HTR-8/SVneo (cell line): ENCODE measurements around the gene TFB1M.

ENCODE experiments used
- DNase-seq: peaks from one replicate; pipeline ENCODE4 v3.0.0; 2011; ENCODE audit warnings: low spot score, mixed read lengths; ENCODE audit not compliant: insufficient read length
- FAIRE-seq: peaks from 2 replicates; lab custom pipeline; 2011; peaks lifted over from hg19 to GRCh38; lab: Jason Lieb, UNC

The TFB1M gene

DNA sequence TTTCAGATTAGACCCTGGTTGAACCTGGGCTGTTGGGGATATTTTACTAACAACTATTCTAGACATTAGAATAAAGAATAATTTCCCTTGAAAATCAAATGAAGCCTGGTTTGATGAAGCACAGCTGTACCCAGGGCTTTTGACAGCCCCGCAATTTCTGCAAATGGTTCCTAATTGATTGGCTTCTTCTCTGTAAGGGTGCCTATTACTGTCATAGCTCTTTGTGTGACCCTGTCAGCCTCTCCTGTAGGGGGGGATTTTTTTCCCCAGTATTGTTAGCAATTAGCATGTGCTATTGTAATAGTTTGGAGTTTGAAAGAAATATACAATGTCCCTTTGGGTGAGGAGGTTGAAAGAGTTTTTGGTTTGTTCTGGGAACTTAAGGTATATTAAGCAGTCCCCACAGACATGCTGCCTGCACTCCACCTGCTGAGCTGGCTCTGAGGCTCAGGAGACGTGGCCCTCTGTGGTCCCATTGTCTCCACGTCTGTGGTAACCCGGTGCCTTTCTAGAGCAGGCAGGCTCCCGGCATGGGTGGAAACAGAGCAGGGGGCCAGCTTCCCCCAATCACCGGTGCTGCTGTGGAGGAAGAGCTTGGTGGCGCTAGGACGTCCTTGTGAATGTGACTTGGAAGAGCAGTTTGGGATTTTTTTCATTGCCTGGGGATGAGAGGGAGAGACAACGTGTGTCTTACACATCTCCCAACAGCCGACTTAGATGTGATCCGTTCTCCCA lies 97.8 kb downstream of the TFB1M start:
- FAIRE-seq (no peak), DNase-seq (no peak)

DNA sequence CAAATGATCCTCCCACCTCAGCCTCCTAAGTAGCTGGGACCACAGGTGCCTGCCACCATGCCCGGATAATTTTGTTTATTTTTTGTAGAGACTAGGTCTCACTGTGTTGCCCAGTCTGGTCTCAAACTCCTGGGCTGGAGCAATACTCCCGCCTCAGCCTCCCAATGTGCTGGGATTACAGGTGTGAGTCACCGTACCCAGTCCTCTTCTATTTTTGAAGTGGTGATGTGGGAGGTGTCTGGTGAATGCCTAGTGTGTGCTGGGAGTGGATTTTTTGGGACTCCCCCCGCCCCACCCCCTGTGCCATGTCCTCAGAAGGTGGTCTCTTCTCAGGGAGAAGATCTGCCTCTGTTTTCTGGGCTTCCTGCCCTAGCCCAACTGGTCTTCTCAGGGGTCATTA lies 98.4 kb downstream of the TFB1M start:
- DNase-seq (no peak), FAIRE-seq (no peak)

DNA sequence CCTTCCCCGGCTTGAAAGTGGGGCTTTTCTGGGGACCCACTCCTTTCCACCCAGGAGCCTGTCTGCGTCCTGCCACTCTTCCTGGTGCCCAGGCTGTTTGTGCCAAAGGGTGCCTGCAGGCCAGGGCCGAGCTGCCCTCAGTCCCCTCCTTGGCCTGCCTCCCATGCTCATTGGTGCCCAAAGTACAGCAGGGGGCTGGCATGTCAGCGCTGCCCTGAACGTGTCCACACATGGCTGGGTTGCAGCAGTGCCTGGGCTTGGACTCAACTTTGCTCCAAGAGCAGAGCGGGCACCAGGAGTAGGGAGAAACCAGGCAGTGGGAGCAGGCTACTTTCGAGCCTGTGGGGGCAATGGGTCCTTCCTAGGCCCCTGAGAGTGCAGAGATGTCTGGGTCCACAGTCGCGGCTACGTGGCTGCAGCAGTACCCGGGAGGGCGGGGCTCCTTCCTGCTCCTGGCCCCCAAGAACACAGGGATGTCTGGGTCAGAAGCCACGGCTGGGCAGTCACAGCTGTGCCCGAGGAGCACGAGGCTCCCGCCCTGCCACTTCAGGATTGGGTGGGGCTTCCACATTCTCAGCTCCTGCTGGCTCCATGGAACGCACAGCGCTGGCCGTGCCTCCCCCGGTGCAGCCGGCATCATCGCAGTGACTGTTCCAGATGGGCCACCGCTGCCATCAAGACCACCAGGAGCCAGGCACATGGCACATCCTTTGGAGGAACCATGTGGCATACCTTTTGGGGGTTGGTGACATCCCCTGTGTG lies 100.5 kb downstream of the TFB1M start:
- no peak for FAIRE-seq
- no peak for DNase-seq

DNA sequence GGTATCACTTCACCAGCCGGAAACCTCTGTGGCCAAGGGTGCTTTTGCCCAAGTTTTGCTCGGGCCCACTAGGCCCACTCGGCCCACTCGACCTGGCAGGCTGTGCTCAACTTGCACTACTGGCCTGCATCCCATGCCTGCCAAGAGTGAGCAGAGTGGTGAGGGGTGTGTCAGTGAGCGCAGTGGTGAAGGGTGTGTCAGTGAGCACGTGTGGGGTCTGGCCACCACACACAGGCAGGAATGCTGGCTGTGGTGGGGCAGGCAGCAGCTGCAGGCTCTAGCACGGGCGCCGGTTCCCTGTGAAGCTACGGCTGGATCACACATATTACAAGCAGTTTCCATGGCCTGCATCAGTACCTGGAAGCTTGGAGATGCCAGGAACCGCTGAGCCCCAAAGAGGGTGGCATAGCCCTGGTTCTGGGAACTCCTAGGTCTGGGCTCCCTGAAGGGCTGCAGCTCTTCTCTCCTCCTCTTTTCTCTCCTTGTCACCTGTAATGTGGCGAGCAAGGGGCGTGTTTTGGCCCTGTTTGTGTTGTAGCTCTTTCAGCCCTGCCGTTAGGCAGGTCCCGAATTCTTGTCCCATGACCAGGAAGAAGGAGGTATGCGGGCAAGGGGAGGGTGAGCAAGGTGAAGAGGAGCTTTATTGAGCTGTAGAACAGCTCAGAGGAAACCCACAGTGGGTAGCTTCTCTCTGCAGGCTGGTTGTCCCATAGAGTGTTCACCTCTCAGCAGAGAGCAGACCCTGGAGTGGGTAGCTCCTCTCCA lies 101.5 kb downstream of the TFB1M start:
- peak; percentile 71 for FAIRE-seq
- DNase-seq: no peak

DNA sequence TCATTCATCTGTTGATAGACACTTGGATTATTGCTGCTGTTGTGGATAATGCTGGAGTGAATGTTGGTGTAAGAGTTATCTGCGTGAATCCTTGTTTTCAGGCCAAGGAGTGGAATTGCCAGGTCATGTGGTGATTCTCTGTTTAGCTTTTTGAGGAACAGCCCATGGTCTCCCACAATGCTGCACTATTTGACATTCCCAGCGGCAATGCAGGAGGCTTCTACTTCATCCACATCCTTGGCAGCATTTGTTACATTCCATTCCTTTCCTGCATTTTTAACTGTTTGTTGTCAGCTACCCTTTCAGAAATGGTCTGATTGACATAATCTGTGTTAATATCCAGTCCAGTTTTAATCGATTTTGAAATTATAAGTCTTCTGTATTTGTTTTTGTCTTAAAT lies 102.2 kb downstream of the TFB1M start:
- DNase-seq (no peak), FAIRE-seq (no peak)

DNA sequence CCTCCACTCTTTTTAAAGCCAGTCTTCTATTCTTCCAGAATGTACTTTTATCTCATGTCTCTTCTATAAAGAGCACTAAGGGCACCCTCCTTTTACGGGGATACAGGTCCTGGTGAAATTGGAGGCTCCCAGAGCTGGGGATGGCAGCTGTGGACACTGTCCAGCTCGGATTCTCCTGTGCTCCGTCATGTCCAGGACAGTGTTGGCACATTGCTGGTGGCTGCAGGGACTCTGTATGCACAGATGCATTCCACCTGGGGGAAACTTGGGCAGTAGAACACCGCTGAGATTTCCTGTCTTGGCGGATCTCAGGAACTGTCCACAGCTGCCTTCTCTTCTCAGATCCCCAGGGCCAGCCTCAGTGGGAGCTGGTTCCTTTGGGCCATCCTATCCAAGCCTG lies 107.1 kb downstream of the TFB1M start:
- DNase-seq: no peak
- no peak for FAIRE-seq
